NCI-H1930 (cell line): ENCODE data around the gene ADGRD1.

Experiments
- DNase-seq, 2 experiments: peaks; one replicate each; lab custom pipeline; 2025; lab: John Stamatoyannopoulos, UW

Gene ADGRD1

GRCh38 chr12:131025234-131025633 is 71.5 kb downstream of the ADGRD1 start:
- DNase-seq, result no peak

- DNase-seq, result no peak
Measured at GRCh38 chr12:131025939-131026702, 72.4 kb downstream of the ADGRD1 start.

DNA sequence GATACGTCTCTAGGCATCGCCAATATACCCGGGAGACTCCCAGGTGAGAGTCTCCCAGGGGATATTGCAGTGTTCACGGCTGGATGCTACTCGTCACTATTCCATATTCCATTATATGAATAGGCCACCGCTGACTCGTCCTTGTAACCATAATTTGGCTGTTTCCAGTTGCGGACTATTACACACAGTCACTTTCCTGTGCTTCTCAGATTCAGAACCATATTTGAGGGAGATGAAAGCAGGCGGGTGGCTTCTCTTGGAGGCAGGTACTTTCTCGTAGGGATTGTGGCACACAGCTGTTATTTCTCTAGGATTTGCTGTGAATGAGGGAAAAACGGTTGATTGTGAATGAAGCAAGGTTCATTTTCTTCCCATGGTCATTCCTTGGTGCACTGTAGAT is 73.0 kb downstream of the ADGRD1 start:
- no peak for DNase-seq

DNA sequence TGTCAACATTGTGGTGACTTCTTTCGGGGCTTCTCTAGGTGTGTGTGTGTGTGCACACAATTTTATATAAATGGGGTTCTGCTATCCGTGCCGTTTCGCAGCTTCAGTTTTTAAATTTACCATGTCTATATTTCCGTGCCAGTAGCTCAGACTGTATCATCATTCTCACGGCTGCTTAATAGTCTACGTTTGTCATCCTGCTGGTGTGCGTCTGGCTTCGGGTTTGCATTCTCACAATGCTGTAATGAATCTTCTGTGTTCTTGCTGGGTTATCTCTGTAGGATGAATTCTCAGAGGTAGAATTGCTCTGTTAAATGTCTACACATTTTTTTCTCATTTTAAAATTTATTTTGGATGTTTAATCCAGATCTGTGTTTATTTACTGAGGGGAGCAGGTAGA is 73.6 kb downstream of the ADGRD1 start:
- no peak for DNase-seq

- DNase-seq, result no peak
Measured at GRCh38 chr12:131027876-131028586, 74.3 kb downstream of the ADGRD1 start.

- DNase-seq, result no peak
Measured at GRCh38 chr12:131028587-131029338, 75.1 kb downstream of the ADGRD1 start.

DNA sequence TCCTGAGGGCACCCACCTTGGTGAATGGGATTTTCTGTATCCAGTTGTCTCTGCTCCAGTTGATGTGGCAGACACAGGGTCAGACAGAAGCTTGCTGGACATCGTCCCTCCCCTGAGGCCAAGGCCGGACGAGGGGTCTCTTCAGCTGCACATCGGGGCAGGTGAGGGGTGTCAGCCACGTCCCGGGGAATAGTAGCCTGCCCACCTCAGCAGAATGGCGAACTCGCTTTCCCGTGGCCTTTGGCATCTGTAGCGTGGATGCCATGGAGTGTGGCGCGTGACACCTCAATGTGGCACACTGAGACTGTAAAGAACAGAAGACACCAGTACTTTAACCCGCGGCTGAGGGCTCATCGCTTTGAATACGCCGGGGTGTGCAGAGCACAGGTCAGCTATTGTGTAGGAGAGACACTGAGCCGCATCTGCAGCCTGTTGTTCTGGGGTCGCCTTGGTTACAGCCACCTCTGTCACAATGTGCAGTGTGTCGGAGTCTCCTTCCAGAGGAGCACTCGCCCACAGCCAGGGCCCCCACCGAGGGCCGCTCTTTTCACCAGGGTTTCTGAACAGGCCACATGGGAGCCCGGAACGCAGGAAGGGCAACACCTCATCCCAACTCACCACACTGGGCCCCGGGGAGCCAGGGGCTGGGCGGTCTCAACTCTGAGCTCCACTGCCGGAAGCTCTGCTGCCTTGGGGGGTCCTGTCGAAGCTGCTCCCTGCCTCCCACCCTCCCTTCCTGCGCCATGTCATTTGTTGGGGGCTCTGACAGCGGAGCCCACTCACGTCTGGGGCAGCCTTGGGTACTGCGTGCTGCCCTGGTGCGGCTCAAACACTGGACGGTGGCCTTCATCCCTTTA is 77.0 kb downstream of the ADGRD1 start:
- no peak for DNase-seq

DNA sequence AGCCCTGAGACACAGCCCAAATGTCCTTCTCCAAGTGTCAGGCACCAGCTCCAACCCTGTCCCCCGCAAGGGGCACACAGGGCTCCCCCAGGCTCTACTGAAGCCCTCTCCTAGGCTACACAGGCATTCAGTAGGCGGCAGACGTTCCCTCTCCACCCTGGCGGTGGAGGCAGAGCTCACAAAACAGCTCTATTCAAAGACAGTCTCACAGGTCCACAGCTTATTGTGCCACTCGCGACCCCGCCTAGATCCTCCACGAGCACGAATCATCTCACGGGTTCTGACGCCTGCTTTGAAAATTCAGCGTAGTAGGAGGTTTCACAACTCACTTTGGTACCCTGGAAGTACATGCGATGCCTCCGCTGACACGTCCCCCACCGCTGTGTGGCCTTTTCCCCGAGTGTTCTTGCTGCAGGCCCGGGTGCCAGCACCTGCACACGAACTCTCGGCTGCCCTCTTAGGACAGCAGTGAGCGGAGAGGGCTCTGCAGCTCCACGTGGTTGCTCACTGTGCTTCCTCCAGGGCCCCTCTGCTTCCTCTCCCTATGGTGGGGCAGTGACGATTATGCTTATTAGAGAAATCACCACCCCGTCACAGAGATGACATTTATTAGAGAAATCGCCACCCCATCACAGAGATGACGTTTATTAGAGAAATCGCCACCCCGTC is 78.5 kb downstream of the ADGRD1 start:
- DNase-seq, result no peak

DNA sequence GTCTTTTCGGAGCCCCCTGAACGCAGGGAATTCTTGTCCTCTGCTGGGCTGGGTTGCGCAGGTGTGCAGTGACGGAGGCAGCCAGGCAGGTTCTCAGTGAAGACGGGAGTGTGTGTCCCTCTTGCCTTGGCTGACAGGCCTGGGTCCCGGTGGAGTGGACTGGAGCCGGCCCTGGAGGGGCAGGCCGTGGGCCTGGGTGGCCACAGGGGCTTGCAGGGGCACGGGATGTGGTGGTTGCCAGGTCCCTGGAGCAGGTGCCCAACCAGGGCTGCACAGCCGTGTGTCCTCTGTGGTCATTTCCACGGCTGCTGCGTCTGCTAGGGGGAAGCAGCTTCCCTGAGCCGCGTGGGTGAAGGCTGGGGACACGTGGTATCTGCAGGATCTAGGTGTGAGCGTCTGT is 79.8 kb downstream of the ADGRD1 start:
- no peak for DNase-seq

GRCh38 chr12:131033886-131034482 is 80.3 kb downstream of the ADGRD1 start:
- DNase-seq, result no peak

DNA sequence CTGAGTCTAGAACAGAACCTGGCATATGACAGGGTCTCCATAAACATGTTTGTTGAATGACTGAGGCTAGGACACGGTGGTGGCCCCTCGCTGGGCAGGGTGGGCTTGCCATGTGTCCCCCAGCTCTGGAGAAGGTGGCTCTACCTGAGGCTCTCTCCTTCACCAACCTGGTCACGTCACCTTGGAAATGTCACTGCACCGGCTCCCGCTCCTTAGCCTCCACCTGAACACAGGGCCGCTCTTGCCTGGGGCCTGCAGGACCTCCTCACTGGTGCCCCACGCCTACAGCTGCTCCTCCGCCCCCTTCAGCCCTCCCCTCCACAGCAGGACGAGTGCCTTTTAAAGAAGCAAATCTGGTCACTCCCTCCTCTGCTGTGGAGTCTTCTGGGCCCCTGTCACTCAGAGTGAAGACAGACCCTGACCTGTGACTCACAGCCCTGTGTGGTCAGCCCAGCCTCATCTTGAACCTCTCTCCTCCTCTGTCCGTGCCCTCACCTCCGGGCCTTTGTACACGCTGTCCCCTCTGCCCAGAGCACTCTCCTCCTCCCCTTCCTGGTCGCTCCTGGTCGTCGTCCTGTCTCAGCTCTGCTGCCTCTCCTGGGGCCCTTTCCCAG is 81.0 kb downstream of the ADGRD1 start:
- no peak for DNase-seq

GRCh38 chr12:131035245-131035681 is 81.6 kb downstream of the ADGRD1 start:
- DNase-seq, result no peak

GRCh38 chr12:131038159-131038558 is 84.5 kb downstream of the ADGRD1 start:
- no peak for DNase-seq

DNA sequence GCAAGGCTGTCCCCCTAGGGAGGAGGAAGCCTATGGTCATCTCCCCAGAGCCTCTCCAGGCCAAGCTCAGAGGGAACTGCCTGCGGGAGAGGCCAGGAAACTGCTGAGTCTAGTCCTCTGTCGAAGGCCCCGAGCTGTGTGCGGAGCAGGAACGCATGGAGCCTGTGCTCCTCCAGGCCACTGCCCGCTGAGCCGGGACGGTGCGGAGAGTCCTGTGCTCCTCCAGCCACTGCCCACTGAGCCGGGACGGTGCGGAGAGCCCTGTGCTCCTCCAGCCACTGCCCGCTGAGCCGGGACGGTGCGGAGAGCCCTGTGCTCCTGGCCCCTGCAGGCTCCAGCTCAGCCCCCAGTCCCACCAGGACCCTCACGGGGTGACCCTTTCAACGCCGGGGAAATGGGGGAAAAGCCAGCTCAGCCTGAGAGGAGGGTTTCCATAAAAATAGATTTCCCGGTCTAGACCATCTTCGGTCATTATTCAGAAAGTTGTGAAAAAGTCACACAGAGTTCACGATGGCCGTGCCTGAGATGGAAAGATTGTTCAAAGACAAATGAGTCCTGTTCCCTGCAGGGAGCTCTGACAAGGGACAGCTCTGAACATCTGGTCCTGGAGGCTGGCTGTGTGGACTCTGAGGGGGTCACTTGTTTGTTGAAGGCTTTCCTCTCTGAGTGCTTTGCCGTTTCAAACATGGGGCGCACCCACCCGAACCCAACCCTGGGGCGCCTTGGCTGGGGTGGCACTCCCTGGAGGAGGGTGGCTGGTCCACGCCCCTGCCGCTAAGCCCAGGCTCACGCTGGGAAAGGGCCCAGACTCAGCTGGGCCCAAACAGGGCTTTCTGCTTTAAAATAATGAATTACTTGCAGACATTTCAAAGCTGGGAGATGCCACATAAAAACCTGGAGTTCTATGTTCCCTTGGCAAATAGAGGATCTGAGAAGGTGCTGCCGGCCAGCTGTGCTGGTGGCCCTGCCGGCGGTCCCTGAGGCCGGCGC is 85.5 kb downstream of the ADGRD1 start:
- no peak for DNase-seq

GRCh38 chr12:131040491-131040890 is 86.8 kb downstream of the ADGRD1 start:
- DNase-seq, result no peak

DNA sequence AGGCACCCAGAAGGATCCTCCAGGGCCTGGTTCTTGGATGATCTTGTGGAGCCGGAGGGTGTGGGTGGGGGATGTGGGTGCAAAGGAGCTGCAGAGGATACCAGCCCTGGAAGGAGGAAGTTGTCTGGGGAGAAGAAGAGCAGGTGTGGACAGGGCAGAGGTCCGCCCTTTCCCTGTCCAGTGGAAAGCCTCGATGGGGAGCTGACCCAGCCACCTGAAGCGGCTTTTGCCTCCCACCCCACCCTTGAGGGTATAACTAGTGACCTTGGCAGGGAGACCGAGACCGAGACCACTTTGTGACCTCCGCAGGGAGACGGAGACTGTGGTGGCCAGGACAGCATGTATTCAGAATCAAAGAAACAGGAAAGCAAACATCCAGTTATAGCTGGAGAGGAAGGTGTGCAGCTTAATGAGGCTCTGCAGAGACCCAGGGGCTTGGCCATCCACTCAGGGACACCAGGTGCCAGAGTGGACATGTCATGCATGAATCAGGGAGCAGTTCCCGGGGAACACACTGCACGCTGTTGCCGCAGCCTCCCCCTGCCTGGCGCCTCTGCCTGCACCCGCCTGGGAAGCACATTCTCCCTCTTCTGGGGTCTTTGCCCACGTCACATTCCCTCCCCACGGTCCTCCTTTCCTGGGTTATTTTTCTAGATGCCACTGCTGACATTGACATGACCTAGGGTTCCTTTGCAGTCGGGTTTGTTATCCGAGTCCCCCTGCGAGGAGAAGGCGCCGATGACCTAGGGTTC is 87.7 kb downstream of the ADGRD1 start:
- DNase-seq, result no peak

DNA sequence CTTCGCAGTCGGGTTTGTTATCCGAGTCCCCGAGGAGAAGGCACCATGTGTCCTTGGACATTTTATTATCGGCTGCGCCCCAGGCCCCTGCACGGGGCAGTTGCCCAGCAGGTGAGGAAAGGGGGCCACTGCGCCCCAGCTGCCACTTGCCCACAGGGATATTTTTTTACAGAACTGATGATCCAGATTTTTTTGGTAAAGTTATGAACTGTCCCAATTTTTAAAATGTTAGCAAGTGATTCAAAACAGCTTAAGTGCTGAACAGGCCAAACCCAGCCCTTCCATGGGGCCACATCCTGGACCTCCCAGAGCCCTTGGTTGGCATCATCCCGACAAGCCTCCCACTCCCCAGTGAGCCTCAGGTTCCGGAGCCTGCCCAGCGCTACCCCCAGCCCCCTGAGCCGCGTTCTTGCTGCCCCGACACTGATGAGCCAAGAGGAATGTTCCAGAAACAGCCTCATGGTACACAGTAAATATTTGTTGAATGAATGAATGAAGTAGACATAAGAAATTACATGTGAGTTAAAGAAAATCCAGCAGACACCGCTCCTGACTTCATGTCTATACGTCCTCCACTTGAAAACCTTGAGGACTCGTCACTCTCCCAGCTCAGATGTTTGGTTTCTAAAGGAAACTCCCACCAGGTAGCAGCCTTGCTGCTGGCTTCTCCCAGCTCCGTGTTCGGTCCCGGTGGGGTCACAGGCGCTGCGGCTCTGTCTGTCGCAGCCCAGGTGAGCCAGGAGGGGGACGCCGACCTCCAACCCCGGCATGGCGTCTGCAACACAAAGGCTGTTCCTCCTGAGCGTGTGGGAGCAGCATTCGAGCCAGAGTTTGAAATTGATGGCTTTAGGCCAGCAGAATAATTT is 88.5 kb downstream of the ADGRD1 start:
- DNase-seq, result no peak
